ENCODE results near the gene TLE7.

- no peak for TF ChIP-seq CTCF (IDR thresholded peaks at IDR 0.05)
- TF ChIP-seq POLR2AphosphoS5 (IDR thresholded peaks at IDR 0.05; ENCODE audit: low read depth, low read length), result no peak
- TF ChIP-seq RAD21 (IDR thresholded peaks at IDR 0.05; ENCODE audit: low read length), result no peak
- no peak for TF ChIP-seq MAX (IDR thresholded peaks at IDR 0.05; ENCODE audit: low read depth)
- no peak for TF ChIP-seq REST (IDR thresholded peaks at IDR 0.05; ENCODE audit: low read depth, low read length)
Observed at GRCh38 chr16:71453036-71453435, 11.2 kb upstream of the TLE7 start.

All from SK-N-SH (cell line).